ENCODE results near the gene RAB4A.

RAB4A gene, protein sequence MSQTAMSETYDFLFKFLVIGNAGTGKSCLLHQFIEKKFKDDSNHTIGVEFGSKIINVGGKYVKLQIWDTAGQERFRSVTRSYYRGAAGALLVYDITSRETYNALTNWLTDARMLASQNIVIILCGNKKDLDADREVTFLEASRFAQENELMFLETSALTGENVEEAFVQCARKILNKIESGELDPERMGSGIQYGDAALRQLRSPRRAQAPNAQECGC

DNA sequence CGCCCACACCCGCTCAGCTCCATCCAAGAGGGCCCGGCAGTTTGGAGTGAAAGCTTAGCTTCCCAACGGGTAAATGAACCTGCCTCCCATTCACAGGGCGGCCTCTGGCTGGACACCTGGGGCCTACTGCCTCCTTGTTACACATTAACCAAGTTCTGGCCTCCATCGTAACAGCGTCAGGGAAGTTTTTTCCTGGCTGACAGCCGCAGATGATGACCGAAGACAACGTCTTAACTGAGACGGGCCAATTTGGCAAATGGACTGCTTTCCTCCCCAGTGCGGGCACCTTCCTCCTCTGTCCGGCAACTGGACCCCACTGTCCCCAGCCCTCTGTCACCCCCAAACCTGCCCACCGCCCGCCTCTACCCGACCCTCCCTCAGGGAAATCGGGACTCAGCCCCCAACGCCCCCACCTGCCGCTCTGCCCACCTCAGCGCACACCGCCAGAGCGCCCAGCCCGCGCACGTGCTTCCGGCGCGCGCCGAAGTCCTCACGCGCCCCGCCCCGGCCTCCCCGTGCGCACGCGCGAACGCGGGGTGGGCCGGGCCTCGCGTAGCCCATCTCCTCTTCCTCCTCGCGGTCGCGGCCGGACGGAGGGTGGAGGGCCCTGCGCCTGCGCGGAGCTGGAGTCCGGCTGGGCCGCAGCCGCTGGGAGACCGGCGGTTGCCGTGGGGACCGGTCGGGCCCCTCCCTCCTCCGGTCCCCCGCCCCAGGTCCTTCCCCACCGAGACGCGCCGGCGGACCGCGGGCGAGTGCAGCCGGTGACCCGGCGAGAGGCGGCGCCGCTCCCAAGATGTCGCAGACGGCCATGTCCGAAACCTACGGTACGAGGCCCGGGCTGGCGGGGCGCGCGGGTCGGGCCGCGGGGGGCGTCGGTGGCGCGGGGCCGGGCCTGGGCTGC, at the start of gene RAB4A:
TSS of gene RAB4A (plus strand) at position 565 of the 901 bp plus-strand sequence. CDS start at position 794, 229 bp downstream.
- peak; percentile 96 for DNase-seq

DNA sequence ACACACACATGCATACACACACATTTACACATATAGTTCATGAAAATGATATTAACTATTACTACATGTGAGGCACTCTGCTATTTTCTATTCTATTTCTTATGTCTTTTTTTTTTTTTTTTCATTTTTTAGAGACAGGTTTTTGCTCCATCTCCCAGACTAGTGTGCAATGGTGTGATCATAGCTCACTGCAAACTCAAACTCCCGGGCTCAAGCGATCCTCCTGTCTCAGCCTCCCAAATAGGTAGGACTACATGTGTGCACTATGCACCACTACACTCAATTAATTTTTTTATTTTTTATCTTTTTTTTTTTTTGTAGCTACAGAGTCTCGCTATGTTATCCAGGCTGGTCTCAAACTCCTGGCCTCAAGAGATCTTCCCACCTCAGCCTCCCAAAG, 48.8 kb upstream of the RAB4A start:
- no peak for DNase-seq

DNA sequence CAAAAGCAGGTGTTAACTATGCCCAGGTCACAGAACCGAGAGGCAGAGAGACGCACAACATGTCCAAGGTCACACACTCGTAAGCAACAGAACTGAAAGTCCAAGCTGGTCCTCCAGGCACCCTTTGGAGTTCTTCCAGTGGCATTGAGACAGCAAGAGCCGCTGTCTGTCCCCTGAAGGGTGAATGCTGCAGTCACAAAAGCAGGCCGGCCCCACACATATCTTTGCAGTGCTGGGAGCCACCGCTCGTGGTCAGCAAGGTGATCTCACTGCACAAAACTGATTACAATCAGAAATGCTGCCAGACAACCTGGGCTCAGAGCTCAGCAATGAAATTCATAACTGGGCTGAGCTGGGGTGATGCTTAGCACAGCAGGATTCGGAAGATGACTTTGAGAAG, 47.4 kb upstream of the RAB4A start:
- DNase-seq, result no peak

DNA sequence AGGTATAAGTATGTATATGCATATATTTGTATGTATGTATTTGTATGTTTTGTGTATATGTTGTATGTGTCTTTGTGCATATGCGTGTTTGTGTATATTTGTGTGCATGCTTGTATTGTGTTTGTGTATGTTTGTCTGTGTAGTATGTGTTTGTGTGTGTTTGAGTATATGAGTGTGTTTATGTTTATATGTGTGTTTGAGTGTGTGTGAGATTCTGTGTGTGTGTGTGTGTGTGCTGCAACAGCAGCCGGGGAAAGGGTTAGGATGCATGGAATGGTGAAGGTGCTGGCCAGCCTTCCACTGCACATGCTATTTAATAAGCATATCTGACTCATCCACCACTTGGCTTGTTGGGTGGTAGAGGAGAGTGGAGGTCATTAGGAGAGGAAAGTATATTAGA, 46.6 kb upstream of the RAB4A start:
- no peak for DNase-seq

DNA sequence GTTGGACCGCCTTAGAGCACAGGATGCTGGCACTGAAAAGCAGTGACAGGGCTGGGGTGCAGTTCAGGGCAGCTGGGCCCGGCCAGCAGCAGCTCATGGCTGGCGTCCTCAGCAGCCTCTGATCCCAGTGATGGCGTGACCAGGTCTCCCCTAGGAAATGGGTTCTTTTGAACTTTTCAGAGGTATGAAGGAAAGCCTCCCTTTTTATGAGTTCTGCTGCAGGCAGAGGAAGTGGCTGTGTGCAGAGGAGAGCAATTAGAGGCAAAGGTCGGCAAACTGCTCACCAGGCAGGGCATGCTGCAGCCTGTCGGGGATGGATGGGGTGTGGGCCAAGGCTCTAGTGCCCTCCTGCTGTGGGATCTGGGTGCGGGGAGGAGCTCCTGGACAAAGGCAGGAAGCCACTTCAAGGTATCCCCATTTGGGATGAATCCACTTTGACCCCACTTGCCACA, 45.6 kb upstream of the RAB4A start:
- no peak for DNase-seq

DNA sequence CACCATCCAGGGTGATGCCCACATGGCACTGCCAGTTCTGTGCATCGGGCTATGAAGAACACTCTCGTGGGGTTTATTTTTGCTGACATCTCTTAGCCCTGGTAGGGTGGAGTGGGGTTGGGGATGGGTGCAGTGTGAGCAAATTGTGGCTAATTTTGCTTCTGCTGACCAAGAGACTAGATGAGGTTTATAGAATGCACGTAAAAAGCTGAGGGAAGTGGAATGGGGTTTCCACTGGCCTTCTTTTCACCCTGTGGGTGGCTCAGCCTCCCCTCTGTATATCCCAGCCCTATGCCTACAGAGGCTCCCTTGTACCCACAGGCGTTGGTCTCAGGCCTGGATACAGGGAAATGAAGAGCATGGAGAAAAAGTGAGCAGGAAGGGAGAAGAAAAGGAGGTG, 44.1 kb upstream of the RAB4A start:
- DNase-seq, result no peak

DNA sequence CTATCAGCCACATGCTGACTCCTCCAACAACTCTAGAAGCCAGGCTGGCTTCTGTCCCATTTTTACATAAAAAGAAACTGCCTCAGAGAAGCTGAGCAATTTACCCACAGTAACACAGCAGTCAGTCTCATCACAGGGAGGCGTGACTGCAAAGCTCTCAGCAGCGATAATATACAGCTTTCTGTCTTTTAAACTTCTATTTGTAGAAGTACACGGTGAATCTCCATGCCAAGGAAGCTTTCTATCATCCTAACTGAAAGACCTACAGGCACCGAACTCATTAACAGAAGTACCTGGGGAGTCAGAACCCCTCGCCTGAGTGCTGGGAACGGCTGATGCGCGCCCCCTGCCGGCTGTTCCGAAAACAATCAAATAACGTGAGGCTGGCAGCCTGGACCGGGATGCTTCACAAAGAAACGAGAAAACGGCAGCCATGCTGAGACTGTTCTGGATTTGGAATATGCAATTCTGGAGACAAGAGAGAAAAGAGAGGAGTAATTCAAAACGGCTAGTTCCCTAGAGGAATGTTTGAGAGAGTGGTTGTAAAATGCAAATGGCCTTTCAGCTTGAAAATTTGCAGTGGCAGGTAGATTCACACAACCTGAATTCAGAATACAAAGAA, 43.5 kb upstream of the RAB4A start:
- peak; percentile 80 for DNase-seq

DNA sequence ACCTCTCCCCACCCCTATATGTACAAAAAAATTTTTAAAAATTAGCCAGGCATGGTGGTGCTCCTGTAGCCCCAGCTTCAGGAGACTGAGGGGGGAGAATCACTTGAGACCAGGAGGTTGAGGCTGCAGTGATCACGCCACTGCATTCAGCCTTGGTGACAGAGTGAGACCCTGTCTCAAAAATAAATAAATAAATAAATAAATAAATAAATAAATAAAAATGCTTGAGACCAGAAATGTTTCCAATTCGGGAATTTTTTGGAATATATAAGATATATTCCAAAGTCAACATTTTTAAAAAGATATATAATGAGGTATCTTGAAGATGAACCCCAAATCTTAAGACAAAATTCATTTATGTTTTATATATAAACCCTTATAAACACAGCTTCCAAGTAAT, 42.4 kb upstream of the RAB4A start:
- no peak for DNase-seq

DNA sequence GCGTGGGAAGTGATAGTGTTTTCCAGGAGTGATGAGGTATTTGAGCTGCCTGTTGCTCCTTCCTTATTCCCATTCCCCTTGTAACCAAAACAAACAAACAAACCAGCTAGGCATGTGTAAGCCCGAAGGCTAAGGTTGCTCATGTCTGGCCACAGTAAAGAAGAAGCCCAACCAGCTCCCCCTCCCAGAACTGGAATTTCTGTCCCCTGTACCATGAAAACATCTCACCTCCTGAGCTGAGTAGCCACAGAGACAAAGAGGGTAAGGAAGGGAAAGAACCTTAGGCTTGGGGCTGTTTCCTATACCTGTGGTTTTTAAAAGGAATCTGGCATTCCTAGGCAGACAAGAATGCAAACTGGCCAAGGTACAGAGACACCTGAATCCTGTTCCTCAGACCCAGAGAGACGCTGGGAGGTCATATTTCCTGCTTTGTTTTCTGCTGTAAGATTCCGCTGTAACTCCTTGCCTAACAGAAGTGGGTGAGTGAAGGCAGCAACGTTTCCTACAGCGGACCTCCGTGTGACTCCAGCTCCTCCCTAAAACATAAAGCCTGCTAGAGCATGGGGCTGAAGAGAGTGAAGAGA, 41.7 kb upstream of the RAB4A start:
- peak; percentile 18 for DNase-seq

DNA sequence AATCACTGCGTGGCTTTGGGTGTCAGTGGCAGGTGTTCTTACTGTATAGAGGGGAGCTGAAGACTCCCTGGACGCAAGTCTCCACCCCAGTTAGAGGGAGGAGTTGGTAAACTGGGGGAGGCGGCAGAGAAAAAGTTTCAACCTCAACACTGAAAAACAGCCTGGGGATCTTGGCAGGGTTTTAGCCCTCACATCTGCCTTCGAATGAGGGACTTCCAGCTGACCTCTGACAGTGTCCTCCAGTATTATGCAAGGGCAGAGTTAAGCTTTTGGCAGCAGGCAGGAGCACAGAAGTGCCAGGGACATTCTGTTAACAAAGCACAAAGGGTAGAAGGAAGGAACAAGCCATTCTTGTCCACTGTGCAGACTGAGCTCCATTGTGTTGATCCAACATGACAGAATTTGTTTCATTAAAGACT, 41.2 kb upstream of the RAB4A start:
- DNase-seq, result peak; percentile 42

DNA sequence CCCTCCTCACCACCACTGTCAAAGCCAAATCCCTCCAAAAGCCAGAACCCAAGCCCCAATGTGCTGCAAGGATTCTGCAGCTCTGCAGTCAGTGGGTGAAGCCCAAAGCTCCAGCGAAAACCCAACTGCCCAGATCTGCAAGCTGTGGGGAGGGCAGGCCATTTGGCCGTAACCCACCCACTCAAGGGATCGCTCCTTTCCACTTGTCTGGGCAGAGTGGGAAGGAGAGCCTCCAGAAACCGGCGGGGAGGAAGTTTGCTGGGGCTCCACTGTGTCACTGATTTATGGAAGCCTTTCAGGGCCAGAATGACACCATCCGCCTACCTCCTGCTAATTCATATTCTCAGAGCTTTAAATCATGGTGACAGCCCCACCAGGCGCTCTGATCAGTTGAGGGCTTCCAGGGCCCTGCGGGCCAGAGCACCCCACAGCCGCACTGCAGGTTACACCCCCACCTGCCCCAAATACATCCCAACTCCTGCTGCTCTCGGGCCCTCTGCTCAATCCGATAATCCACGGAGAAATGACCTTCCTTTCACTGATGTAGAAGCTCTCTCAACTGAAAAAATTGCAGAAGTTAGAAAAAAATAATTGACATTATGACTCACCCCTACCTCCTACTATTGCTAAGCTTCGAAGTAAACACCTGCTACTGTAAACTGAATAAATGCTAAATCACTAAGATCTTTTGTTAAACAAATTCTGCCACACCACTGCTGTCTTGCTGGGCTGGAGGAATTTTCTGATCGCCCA, 40.6 kb upstream of the RAB4A start:
- DNase-seq, result peak; percentile 77

DNA sequence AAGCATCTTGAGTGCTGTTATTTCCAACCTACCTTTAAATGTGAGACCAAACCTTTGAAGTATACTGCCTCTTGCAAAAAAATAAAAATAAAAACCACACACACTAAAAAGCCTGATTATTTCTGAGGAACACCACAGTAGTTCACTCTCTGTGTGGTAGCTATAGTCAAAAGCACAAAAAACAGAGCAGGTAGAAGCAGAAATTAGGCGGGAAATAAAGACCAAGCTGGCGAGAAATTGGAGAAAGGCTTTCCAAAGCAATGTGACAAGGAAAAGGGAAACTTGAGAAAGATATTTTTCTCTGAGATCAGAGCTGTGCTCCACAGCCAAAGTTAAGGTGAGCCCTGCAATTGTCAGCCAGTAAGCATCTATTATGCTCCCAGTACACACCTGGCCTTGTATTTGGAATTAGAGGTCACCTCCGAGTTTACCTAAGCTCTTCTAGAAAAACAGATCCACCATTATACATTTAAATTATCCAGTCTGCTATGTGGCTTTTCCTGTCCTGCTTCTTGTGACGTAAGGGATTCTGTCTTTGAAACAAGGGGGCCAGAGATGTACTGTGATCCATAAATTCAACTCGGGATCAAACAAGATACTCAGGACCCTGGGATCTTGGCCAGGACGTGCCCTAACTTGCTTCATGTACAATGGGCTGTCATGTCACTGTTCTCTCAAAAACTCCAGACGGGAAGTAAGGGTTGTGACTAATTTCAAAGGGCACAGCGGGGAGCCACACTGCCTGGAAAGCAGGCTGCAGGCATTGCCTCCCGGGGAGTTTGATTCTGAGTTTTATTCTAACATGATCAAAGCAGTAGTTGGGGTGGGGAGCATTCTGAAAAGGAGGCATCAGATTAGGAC, 39.8 kb upstream of the RAB4A start:
- DNase-seq, result peak; percentile 74

DNA sequence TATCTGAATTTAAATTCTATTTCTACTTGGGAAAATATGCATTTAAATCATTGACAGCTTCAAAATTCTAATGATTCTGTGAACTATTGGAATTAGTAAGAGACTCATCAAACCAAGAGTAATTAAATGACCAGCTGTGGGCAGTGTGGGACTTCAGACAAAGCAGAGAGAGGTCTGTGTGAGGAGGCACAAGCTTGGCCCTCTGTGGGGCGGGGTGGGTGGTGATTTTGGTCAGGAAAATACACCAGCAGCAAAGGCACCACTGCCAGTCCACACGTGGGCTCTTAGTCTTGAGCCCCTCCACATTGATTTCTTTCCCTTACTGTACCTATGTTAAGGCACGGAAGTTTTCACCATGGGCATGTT, 39.2 kb upstream of the RAB4A start:
- no peak for DNase-seq

DNA sequence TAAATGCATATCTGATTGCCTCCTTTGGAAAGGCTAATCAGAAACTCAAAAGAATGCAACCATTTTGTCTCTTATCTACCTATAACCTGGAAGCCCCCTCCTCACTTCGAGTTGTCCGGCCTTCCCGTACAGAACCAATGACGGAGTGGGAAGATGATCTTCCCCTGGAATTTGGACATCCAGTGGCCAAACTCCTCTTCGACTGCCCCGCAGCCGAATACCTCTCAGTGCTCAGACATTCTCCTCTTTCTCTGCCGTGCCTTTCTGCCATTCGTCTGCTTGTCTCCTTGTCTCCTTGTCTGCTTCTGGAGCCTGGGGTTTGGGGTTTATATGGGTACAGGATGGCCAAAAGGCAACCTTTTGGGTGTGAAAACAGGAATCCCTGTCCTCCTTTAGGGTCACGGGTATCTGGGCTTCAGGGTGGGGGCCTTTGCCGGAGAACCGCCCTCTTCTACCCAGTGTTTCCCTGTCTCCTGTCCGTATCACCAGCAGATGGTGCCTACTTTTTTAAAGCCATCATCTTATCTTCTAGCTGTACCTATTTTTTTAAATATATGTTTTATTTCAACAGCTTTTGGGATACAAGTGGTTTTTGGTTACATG, 35.9 kb upstream of the RAB4A start:
- no peak for DNase-seq

DNA sequence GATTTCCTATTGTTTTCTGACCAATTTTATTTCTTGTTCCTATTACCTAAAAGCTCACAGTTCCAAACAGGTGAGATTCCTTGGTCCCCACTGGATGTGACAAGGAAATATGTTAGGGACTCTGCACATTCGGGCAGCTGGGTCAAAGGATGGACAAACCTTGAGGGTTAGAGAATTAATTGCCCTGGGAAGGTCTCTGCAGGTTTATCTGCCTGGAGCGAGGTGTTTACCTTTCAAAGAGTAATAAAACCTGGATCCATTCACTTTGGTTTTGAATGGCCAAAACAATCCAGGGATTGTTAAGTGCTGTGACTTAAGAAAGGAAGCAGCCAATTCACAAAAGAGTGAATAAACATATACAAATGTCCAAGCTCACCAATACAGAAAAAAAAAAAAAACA, 33.6 kb upstream of the RAB4A start:
- DNase-seq, result no peak

DNA sequence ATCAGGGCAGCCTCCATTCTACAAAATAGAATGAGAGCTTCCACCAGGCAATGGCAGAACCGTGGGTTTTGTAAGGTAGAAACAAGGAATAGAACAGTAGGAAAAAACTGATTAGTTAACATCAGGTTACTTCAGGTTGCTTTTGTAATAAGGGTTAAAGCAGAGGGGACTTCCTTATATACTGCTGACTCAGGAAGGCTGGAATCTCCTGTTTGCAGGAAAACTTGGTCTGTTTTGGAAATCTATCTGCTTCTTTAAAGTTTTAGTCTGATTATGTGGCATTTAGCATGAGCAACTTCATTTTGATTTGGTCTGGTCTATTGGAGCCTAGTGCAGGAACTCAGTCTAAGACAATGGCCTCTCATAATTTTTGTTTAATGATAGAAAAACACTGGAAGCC, 32.7 kb upstream of the RAB4A start:
- DNase-seq, result no peak

DNA sequence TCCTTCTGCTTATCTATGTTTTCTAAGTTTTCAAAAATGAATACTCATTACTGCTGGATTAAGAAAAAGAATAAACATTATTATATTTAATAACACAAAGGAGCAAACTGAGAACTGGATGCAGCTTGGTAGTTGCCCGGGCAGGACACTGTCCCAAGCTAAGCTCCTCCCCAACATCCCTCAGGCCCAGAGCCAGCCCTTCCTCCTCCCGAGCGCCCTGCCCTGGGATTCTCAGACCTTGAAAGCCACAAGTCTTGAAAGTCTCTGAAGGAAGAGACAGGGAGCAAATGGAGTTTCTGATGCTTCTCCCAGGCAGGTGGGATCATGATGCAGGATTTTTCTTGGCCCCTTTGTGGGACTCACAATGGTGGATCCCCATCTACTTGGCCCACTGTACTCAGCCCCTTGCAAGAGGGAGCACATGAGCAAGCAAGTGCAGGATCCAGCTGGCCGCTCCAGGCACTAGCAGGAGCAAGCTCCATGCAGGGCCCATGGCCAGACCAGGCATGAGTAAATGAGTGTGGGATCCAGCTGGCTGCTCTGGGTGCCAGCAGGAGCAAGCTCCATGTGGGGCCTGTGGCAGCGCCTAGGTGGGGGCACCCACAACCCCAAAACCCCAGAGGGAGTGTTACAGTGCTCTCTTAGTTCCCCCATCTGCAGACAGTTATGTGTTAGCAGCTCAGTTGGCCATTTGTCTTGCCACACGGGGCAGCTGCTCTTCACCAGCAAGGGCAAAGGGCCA, 32.1 kb upstream of the RAB4A start:
- no peak for DNase-seq

DNA sequence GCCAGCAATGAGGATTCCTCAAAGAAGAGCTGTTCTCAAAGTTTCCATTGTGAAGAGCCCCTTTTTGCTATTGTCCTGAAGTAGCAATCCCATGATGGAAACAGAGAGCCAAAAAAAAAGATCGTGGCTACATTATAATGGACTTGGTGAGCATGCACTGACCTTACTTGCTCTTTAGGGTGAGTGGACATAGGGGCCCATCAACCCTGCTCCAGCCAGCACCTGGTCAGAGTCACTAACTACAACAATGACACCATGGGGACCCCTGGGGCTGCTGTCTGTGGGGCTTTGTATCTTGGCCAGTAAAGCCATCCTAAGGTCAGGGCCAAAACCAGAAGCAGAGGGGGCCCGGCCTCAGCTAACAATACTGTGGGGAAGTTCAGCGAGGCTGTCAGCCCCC, 30.4 kb upstream of the RAB4A start:
- DNase-seq, result no peak

DNA sequence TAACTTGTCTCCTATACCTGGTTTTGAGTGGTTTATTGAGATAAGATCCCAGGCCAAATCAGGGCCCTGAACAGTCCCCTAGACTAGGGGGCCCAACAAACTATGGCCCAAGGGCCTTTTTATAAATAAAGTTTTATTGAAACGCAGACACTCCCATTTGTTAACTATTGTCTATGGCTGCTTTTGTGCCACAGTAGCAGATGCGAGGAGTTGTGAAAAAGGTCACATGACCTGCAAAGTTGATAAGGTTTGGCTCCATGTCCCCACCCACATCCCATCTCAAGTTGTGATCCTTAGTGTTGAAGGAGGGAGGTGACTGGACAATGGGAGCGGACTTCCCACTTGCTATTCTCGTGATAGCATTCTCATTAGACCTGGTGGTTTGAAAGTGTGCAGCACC, 29.5 kb upstream of the RAB4A start:
- no peak for DNase-seq

DNA sequence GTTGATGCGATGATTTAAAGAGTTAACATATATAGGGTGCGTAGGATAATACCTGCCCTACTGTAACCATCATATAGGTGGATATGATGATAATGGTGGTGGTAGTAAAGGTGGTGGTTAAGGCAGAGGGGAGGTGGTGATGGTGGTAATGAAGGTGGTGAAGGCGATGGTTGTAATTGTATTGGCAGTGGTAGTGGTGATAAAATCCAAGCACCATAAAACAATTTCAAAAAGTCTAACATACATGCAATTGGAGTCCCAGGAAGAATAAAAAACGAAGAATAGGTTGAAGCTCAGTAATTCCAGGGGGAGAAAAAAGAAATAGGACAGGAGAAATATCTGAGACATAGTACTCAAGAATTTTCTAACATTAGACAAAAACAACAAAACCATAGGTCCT, 27.3 kb upstream of the RAB4A start:
- DNase-seq, result no peak

DNA sequence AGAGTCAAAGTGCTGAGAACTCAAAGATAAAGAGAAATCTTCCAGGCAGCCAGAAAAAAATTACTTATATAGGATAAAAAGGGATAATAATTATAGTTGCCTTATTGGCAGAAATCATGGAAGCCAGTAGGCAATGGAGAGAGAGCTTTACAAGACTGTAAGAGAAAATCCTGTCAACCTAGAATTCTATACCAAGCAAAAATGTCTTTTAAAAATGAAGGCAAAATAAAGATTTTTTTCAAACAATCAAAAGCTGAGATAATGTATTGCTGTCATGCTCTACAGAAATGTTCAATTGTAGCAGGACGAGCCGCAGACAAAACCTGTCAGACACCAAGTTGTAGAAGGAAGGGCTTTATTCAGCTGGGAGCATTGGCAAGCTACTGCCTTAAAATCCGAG, 26.8 kb upstream of the RAB4A start:
- no peak for DNase-seq
